ENCODE data around the gene IL20. TPM values are rescaled to one million over a fixed set of nuclear protein-coding genes. Genes with fewer than 3 reads are reported as not detected.

Gene IL20
- total RNA-seq, 4 donors from 2014 or later: not detected

DNA sequence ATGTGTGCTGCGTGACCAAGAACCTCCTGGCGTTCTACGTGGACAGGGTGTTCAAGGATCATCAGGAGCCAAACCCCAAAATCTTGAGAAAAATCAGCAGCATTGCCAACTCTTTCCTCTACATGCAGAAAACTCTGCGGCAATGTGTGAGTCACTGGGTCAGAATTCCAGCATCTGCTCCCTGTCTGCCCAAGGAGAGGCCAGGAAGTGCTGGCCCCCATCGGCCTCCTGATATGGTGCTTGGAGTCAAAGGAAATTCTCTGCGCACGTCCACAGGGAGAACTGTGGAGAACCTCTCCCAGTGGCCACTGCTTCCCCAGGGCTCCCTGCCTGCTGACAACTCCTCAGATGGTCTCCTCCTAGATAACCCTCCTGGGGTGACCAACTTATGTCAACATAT is 25.6 kb upstream of the IL20 start:
- TF ChIP-seq, protein P1, sequence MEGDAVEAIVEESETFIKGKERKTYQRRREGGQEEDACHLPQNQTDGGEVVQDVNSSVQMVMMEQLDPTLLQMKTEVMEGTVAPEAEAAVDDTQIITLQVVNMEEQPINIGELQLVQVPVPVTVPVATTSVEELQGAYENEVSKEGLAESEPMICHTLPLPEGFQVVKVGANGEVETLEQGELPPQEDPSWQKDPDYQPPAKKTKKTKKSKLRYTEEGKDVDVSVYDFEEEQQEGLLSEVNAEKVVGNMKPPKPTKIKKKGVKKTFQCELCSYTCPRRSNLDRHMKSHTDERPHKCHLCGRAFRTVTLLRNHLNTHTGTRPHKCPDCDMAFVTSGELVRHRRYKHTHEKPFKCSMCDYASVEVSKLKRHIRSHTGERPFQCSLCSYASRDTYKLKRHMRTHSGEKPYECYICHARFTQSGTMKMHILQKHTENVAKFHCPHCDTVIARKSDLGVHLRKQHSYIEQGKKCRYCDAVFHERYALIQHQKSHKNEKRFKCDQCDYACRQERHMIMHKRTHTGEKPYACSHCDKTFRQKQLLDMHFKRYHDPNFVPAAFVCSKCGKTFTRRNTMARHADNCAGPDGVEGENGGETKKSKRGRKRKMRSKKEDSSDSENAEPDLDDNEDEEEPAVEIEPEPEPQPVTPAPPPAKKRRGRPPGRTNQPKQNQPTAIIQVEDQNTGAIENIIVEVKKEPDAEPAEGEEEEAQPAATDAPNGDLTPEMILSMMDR (IDR thresholded peaks at IDR 0.05): no peak
- no peak for TF ChIP-seq POLR2A (IDR thresholded peaks at IDR 0.05)
- intact Hi-C loops (cut with DNase I): no loop called here
- H3K27me3 ChIP-seq: no peaks in the 10 kb centered on the region
- DNase-seq: no peak
- no peak overlapping the region for H3K4me3 ChIP-seq (replicated peaks in 1 of 3)
- 90% methylated on average over 7 of the region's 7 CpGs for WGBS, 2 donors
- no peak overlapping the region for H3K27ac ChIP-seq
- H3K36me3 ChIP-seq: no peaks in the 10 kb centered on the region
- H3K4me1 ChIP-seq: peaks cover 0 to 5% of the 10 kb centered on the region in 2 donors
- H3K9me3 ChIP-seq: no peaks in the 10 kb centered on the region

DNA sequence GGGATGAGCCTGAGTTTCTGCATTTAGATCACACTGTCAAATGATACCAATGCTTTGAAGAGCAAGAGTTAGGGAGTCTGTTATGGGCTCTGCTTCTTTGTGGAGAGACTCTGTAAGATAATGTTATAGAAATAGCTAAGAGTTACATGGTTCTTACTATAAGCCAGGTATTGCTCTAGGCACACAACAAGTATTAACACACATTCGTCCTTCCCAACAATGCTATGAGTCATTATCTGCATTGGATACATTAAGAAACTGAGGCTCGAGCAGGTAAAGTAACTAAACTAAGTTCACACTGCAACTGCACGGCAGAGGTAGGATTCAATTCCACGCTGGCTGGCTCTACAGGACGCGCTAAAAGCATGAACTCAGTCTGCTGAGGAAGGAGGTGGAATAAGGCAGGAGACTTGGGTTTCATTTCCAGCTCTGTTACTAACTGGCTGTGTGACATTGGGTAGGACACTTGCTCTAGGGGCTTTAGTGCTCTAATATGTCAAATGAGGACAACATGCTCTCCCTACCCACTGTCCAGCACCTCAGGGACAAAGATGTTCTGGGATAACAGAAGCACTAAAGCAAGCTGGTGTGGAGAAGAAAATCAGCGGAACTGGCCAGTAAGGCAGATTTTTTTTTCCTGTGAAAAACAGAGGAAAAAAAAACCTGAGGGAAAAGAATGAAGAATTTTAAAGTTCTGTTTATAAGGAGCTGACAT is 23.7 kb upstream of the IL20 start:
- no peaks in the 10 kb centered on the region for H3K27me3 ChIP-seq
- peaks cover 0 to 8% of the 10 kb centered on the region in 2 donors for H3K4me1 ChIP-seq
- no peaks in the 10 kb centered on the region for H3K36me3 ChIP-seq
- no peaks in the 10 kb centered on the region for H3K9me3 ChIP-seq
- WGBS, 2 donors: 88 to 90% methylated on average over 7 of the region's 7 CpGs
- no peak overlapping the region for H3K4me3 ChIP-seq (replicated peaks in 1 of 3)
- TF ChIP-seq POLR2A (IDR thresholded peaks at IDR 0.05): no peak
- TF ChIP-seq, protein P1 (IDR thresholded peaks at IDR 0.05): no peak
- H3K27ac ChIP-seq: no peak overlapping the region
- DNase-seq: no peak
- intact Hi-C loops (cut with DNase I): no loop called here

DNA sequence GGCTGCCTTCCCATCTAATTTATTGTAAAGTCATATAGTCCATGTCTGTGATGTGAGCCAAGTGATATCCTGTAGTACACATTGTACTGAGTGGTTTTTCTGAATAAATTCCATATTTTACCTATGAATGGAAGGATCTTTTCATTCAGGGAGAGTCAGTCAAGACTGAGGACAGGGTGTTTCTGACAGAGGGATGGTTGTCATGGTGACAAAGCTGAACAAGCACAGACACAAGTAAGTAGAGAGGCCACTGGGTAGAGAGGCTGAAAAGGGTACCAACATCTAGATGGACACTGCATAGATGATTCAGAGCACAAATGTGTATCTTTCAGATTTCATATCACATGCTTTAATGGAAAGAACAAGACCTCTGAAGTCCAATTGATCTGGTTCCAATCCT is 22.6 kb upstream of the IL20 start:
- no peaks in the 10 kb centered on the region for H3K27me3 ChIP-seq
- H3K4me3 ChIP-seq (replicated peaks in 1 of 3): no peak overlapping the region
- H3K4me1 ChIP-seq: peaks cover 0 to 9% of the 10 kb centered on the region in 2 donors
- TF ChIP-seq POLR2A (IDR thresholded peaks at IDR 0.05): no peak
- TF ChIP-seq, protein P1 (IDR thresholded peaks at IDR 0.05): no peak
- no peaks in the 10 kb centered on the region for H3K36me3 ChIP-seq
- H3K27ac ChIP-seq: no peak overlapping the region
- H3K9me3 ChIP-seq: no peaks in the 10 kb centered on the region
- intact Hi-C loops (cut with DNase I): no loop called here
- no peak for DNase-seq

DNA sequence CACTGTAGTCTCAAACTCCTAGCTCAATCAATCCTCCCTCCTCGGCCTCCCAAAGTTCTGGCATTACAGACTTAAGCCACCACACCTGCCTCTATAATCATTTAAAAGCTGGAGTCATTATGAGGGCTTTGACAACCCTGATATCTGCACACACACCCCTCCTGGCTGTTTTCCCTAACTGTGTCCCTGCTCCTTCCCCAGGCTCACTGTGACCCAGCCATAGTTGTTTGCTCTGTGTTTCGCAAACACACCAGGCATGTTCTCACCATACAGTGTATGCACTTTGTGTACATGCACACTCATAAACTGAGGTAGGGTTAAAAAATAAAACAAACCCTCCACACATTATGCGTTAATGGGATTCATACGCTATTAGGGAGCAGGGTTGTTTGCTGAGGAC is 21.8 kb upstream of the IL20 start:
- no peaks in the 10 kb centered on the region for H3K9me3 ChIP-seq
- TF ChIP-seq, protein P1 (IDR thresholded peaks at IDR 0.05): no peak
- no peak for DNase-seq
- H3K4me3 ChIP-seq (replicated peaks in 1 of 3): no peak overlapping the region
- intact Hi-C loops (cut with DNase I): no loop called here
- H3K4me1 ChIP-seq: peaks cover 0 to 9% of the 10 kb centered on the region in 2 donors
- H3K36me3 ChIP-seq: no peaks in the 10 kb centered on the region
- H3K27ac ChIP-seq: no peak overlapping the region
- WGBS, 2 donors: 94 to 98% methylated on average over 4 of the region's 4 CpGs
- H3K27me3 ChIP-seq: no peaks in the 10 kb centered on the region

DNA sequence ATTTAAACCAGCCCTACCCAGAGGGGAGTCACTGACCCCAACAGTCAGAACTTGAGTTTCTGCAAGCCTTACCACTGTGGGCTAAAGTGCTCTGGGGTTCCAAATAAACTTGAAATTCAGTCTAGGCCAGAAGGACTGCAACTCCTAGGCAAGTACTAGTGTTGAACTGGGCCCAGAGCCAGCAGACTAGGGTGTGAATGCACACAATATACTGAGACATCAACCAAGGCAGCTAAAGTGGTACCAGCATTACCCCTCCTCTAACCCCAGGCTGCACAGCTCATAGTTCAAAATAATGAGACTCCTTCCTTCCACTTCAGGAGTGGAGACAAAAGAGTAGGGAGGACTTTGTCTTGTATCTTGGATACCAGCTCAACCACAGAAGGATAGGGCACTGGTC is 18.9 kb upstream of the IL20 start:
- TF ChIP-seq POLR2A (IDR thresholded peaks at IDR 0.05): no peak
- TF ChIP-seq, protein P1 (IDR thresholded peaks at IDR 0.05): no peak
- H3K27me3 ChIP-seq: no peaks in the 10 kb centered on the region
- H3K4me3 ChIP-seq (replicated peaks in 1 of 3): no peak overlapping the region
- intact Hi-C loops (cut with DNase I): no loop called here
- no peaks in the 10 kb centered on the region for H3K36me3 ChIP-seq
- peak; percentile 36 to 37 for DNase-seq
- H3K27ac ChIP-seq: no peak overlapping the region
- H3K9me3 ChIP-seq: no peaks in the 10 kb centered on the region
- H3K4me1 ChIP-seq: peaks cover 0 to 9% of the 10 kb centered on the region in 2 donors
